DOHH2 (cell line): ENCODE measurements around the gene C20orf96.

Experiments used
- H3F3A ChIP-seq: fragments of 200-600 bp; sonication (generic), shearing (Covaris generic); 2 replicates; pipeline ENCODE4 v1.6.0; 2016; ENCODE audit warnings: antibody characterized with exemption, mild to moderate bottlenecking; ENCODE audit not compliant: control insufficient read depth, insufficient read depth
- H3K27ac ChIP-seq: fragments of 200-600 bp; sonication (generic); 2 replicates; pipeline ENCODE4 v1.5.1; 2014; ENCODE audit warnings: low read depth, mild to moderate bottlenecking, low read length, moderate library complexity
- H3K27me3 ChIP-seq: fragments of 200-600 bp; sonication (generic); 2 replicates; pipeline ENCODE4 v1.6.1; 2014; ENCODE audit warnings: mild to moderate bottlenecking, low read length, mixed read lengths; ENCODE audit not compliant: control insufficient read depth
- H3K36me3 ChIP-seq: fragments of 200-600 bp; sonication (generic); 2 replicates; pipeline ENCODE4 v1.6.1; 2014; ENCODE audit warnings: mild to moderate bottlenecking, low read length, moderate library complexity, mixed read lengths; ENCODE audit not compliant: control insufficient read depth
- H3K4me1 ChIP-seq: fragments of 200-600 bp; sonication (generic); 2 replicates; pipeline ENCODE4 v1.6.1; 2014; ENCODE audit warnings: mild to moderate bottlenecking, low read length, mixed read lengths; ENCODE audit not compliant: control insufficient read depth
- H3K4me2 ChIP-seq: fragments of 200-600 bp; sonication (generic); 2 replicates; pipeline ENCODE4 v1.6.0; 2014; ENCODE audit warnings: mild to moderate bottlenecking, low read length, moderate library complexity
- H3K4me3 ChIP-seq: fragments of 200-600 bp; sonication (generic); 2 replicates; pipeline ENCODE4 v1.5.1; 2014; ENCODE audit warnings: mild to moderate bottlenecking, low read length, mixed read lengths
- H3K79me2 ChIP-seq: fragments of 200-600 bp; sonication (generic); 2 replicates; pipeline ENCODE4 v1.6.1; 2014; ENCODE audit warnings: mild to moderate bottlenecking, low read length, mixed read lengths; ENCODE audit not compliant: control insufficient read depth
- H3K9me2 ChIP-seq: fragments of 200-600 bp; sonication (generic); replicated peaks from 2 replicates; pipeline ENCODE4 v1.6.1; 2014; ENCODE audit warnings: mild to moderate bottlenecking, low read length, mixed read lengths; ENCODE audit not compliant: control insufficient read depth
- H3K9me3 ChIP-seq: fragments of 200-600 bp; sonication (generic); 2 replicates; pipeline ENCODE4 v1.6.1; 2014; ENCODE audit warnings: antibody characterized with exemption, low read length, mixed read lengths; ENCODE audit not compliant: control insufficient read depth, insufficient read depth
- H4K20me1 ChIP-seq: fragments of 200-600 bp; sonication (generic); 2 replicates; pipeline ENCODE4 v1.6.0; 2014; ENCODE audit warnings: low read depth, mild to moderate bottlenecking, antibody characterized with exemption, low read length, moderate library complexity; ENCODE audit not compliant: control insufficient read depth, insufficient read depth
- CTCF ChIP-seq: fragments of 200-600 bp; sonication (generic); IDR thresholded peaks from one replicate; pipeline ENCODE4 v1.5.1; 2014; ENCODE audit warnings: antibody characterized with exemption, mild to moderate bottlenecking, low read depth, low read length; ENCODE audit not compliant: poor library complexity, severe bottlenecking
- EZH2phosphoT487 ChIP-seq: fragments of 200-600 bp; sonication (generic); IDR thresholded peaks from 2 replicates; pipeline ENCODE4 v1.6.1; 2017; ENCODE audit warnings: borderline replicate concordance, mild to moderate bottlenecking, antibody characterized with exemption, low read length, moderate library complexity, mixed read lengths

C20orf96 gene

DNA sequence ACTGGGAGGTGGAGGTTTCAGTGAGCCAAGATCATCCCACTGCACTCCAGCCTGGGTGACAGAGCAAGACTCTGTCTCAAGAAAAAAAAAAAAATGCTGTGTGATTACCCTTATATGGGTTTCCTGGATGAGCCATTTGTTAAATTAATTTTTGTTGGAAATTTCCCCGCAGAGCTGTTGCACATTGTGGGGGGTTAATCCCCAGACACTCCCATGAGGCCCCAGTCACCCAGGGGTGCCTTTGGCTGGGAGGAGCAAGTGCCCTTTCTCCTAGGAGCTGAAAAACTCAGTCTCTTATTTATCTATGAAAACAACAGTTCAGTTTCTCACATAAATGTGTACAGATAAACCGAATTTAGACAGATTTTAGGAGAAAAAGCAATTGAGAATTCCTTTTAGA, 37.7 kb downstream of the C20orf96 start:
- Histone ChIP-seq H3K4me2 (no peak overlapping the region), H4K20me1 (no peaks in the 10 kb centered on the region), H3K27ac (no peak overlapping the region), H3K4me1 (no peaks in the 10 kb centered on the region), H3K9me2 (no peaks in the 10 kb centered on the region), H3K4me3 (no peak overlapping the region), H3K79me2 (no peaks in the 10 kb centered on the region), H3K36me3 (no peaks in the 10 kb centered on the region), H3F3A (no peaks in the 10 kb centered on the region), H3K27me3 (peaks cover 8% of the 10 kb centered on the region), H3K9me3 (no peaks in the 10 kb centered on the region)
- no peak for TF ChIP-seq CTCF
- TF ChIP-seq EZH2phosphoT487, result no peak

DNA sequence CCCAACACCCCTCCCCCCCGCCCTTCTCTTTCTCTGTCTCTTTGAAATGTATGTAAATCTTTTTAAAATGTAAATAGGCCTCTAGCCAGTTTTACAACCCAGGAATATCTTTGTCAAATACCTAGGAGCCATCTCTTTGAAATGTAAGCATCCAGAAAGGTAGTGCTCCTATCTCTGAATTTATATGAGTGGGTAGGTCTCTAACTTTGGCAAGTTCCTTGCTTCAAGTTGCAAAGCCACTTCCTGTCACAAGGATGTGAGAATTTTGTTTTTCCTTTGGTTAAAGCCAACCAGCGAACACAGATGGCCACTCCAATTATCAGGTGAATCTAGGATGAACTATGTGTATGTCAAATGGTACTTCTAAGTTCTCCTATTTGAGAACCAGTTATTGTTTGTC, 39.2 kb downstream of the C20orf96 start:
- peaks cover 2% of the 10 kb centered on the region; the same call in 1 of the 2 replicates for H3K27me3 ChIP-seq
- H3K4me2 ChIP-seq, result no peak overlapping the region
- H3K4me3 ChIP-seq, result no peak overlapping the region
- TF ChIP-seq CTCF, result no peak
- no peak for TF ChIP-seq EZH2phosphoT487
- H3K79me2 ChIP-seq, result no peaks in the 10 kb centered on the region
- no peaks in the 10 kb centered on the region for H3K36me3 ChIP-seq
- H3K27ac ChIP-seq, result no peak overlapping the region
- H4K20me1 ChIP-seq, result no peaks in the 10 kb centered on the region
- no peaks in the 10 kb centered on the region for H3F3A ChIP-seq
- H3K4me1 ChIP-seq, result no peaks in the 10 kb centered on the region
- H3K9me3 ChIP-seq, result no peaks in the 10 kb centered on the region
- no peaks in the 10 kb centered on the region for H3K9me2 ChIP-seq

DNA sequence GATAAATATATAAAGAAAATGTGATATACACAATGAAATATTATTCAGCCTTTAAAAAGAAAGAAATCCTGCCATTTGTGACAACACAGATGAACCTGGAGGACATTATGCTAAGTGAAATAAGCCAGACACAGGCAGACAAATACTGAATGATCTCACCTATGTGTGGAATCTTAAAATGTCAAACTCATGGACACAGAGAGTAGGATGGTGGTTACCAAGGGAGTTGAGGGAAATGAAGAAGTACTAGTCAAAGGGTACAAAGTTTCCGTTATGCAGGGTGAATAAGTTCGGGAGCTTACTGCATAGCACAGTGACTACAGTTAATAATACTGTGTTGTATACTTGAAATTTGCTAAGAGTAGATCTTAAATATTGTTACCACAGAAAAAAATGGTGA, 47.6 kb downstream of the C20orf96 start:
- no peak for TF ChIP-seq CTCF
- TF ChIP-seq EZH2phosphoT487, result no peak
- Histone ChIP-seq H3K27ac (no peak overlapping the region), H3K4me3 (no peak overlapping the region), H3K9me2 (no peaks in the 10 kb centered on the region), H4K20me1 (no peaks in the 10 kb centered on the region), H3K9me3 (no peaks in the 10 kb centered on the region), H3K36me3 (no peaks in the 10 kb centered on the region), H3K4me1 (no peaks in the 10 kb centered on the region), H3F3A (no peaks in the 10 kb centered on the region), H3K79me2 (no peaks in the 10 kb centered on the region), H3K4me2 (no peak overlapping the region), H3K27me3 (peaks cover 28% of the 10 kb centered on the region)

GRCh38 chr20:237929-238328, 52.6 kb downstream of the C20orf96 start:
- H3K4me2 ChIP-seq, result no peak overlapping the region
- no peak overlapping the region for H3K4me3 ChIP-seq
- TF ChIP-seq CTCF (no peak), EZH2phosphoT487 (no peak)
- no peaks in the 10 kb centered on the region for H3F3A ChIP-seq
- H3K9me3 ChIP-seq, result no peaks in the 10 kb centered on the region
- H3K27ac ChIP-seq, result no peak overlapping the region
- H3K79me2 ChIP-seq, result no peaks in the 10 kb centered on the region
- H3K4me1 ChIP-seq, result no peaks in the 10 kb centered on the region
- no peaks in the 10 kb centered on the region for H3K36me3 ChIP-seq
- no peaks in the 10 kb centered on the region for H3K9me2 ChIP-seq
- no peaks in the 10 kb centered on the region for H4K20me1 ChIP-seq
- peaks cover 14% of the 10 kb centered on the region for H3K27me3 ChIP-seq
